Fibroblast of skin of abdomen (primary cell): ENCODE data around the gene NR3C2.
"Not testable (repeated sequence)": the region's sequence is repeated elsewhere in the genome, so short reads cannot be mapped to it uniquely, and the experiment has no call there.

Experiments
- DNase-seq: peaks from one replicate; pipeline ENCODE4 v3.0.0-alpha.2; 2013

The NR3C2 gene

DNA sequence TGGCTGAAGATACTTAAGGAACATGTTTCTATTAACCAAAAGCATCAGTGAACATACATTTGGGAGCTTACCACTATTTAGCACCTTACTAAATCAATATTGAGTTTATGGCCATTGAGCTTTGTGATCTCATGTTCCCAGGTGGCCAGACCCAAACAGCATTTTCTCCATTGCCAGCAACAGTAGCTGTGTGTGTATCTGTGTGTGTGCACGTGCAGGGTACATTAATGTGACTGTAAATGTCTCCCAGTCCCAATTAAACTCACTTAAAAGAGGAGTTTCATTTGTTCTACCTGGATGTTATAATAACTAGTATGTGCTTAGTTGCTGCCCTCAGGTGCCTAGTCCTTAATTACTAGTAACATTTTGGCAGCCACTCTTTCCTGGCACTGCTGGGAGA is 282.4 kb downstream of the NR3C2 start:
- DNase-seq, result no peak

DNA sequence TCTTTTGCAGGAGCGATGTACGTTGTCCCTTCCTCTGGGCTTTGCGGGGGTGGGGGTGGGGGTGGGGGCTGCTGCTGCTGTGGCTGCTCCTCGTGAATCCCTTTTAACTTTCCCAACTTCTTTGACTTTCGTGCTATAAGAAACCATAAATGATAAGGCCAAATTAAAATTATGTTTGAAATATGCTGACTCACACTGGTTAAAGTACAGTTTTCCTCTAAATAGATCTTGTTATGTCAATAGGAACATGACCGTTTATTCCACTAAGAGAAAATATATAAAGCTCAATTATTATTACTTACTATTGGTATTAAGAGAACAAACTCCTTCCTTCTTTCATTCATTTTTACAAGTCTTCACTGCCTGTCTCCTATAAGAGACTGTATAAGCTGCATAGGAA is 287.4 kb downstream of the NR3C2 start:
- DNase-seq, result no peak

DNA sequence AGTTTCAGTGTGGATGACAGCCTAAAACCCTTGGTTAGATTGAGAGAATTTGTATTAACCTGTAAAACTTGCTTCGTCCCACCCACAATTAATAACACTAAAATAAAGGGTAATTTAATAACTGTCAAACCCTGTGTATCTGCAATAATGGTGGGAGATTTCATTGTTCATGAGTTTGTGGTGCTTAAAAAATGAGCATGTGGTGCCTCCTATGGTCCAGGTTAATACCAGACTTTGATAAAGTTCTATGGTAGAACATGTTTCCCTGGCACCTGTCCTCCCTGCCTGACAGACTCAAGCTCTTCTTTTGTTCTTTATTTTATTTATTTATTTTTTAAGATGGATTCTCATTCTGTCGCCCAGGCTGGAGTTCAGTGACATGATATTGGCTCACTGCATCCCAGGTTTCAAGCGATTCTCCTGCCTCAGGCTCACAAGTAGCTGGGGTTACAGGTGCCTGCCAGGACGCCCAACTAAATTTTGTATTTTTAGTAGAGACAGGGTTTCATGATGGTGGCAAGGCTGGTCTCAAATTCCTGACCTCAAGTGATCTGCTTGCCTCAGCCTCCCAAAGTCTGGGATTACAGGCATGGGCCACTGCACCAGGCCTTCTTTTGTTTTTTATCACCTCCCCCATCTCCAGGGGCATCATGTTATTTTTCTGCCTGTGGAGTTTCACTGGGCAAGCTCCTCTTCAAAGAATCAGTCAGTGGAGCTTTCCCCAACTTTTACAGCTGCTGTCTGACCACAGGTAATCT is 289.2 kb downstream of the NR3C2 start:
- DNase-seq, result no peak

DNA sequence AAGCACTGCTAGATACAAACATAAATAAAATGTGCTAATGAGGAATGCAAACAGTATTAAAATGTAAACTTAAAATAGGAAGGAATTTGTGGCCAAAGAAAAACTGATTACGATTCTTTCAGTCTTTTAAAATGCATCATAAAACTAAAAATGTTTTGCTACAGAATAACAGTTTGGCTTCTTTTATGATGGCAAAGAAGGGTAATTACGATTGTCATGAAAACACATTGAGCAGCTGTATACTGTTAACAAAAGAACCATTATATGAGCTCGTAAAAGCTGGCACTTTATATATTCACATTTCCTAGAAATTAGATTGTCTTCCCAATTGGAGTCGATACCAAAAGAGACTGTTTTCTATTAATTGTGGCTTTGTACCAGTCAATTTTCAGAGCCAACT is 290.4 kb downstream of the NR3C2 start:
- DNase-seq, result no peak

DNA sequence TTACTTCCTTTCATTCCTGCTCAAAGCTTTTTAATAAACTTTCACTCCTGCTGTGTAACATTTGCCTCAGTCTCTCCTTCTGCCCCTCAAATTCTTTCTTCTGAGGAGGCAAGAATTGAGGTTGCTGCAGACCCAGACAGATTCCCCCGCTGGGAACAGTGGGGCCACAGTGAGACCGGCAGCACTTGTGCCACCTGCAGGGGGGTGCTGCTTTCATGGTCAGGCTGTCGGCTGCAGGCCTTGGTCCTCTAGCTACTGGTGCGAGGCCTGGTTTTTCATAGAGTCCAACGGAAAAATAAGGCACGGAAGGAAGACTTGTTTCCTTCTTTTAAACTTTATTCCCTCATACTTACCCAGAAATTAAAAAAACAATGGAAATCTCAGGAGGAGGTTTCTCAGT is 296.7 kb downstream of the NR3C2 start:
- DNase-seq, result no peak

DNA sequence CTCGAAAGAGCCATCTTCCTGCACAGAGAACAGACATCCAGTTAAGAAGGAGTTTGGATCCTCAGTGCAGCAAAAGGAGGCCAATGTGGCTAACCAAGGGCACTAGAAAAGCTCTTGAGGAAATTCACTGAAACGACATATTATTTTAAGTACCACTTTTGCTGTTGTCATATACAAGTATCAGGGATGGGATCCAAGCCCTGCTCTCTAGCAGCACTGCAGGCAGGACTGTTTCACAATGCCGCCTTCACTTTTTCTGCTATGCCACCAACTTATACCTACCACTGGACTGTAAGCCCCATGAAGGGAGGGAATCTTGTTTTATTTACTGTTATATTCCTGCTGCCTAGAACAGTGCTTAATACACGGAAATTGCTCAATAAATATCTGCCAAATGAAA is 299.0 kb downstream of the NR3C2 start:
- no peak for DNase-seq

DNA sequence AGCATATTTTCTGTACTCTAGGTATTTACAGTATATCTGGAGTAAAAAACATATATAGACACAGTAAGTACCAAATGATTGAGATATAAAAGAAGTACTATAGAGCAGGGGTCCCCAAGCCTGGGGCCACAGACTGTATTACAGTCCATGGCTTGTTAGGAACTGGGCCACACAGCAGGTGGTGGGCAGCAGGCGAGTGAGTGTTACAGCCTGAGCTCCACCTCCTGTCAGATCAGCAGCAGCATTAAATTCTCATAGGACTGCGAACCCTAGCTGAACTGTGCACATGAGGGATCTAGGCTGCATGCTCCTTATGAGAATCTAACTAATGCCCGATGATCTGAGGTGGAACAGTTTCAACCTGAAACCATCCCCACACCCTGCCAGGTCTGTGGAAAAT is 300.7 kb downstream of the NR3C2 start:
- no peak for DNase-seq

DNA sequence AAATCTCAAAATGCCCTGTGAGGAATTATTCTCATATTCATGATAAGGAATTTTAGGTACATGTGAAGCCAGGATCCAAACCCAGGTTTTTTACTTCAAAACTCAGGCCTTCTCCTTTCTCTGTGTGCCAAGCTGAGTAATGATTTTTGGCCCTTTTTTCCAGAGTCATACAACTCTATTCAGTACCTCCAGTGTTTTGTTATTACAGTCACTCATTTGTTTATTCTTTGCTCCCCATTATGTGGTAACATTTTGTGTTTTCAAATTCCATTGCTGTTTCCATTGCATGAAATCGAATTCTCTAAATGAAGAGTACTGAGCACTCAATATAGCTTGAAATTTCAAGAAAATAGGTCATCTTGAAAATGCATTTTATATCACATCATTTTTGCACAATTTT is 315.4 kb downstream of the NR3C2 start:
- DNase-seq, result no peak

DNA sequence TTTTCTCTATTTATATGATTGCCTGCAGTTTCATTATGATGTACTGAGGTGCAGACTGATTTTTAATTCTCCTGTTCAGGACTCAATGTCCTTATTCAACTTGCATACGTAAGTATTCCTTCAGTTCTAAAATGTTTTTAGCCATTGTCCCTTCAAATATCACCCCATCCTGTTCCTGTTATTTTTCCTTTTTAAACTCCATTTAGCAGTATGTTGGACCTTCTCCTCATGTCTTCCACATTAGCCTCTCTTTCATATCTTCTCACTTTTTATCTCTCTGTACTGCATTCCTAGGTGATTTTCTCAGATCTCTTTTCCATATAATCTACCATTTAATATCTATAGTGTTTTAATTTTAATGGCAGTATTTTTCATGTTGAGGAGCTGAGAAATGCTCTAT is 317.7 kb downstream of the NR3C2 start:
- no peak for DNase-seq

DNA sequence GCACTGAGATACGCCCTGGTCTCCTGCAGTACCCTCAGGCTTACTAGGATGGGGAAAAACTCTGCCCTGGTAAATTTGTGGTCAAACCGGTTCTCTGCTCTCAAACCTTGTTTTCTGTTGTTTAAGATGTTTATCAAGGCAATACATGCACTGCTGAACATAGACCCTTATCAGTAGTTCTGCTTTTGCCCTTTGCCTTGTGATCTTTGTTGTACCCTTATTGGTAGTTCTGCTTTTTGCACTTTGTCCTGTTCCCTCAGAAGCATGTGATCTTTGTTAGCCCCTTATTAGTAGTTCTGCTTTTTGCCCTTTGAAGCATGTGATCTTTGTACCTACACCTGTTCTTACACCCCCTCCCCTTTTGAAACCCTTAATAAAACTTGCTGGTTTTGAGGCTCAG is 319.1 kb downstream of the NR3C2 start:
- DNase-seq, result not testable (repeated sequence)

DNA sequence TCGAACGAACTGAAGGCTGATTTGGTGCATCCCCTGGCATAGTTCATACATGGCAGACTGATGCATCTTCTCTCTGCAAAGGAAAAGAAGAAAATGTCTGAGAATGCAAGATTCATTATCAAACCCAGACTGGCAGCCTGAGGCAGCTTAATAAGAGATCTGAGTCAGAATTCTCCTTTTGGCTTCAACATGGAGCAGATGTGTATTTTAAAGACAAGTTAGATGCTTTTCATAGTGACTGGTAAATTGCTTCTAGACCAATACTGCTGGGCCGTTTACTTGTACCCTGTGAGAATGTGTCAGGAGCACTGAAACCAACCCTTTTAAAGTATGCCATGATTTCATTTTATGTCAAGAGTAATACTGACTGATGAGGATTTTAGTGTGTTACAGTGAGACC is 322.0 kb downstream of the NR3C2 start:
- DNase-seq, result no peak

DNA sequence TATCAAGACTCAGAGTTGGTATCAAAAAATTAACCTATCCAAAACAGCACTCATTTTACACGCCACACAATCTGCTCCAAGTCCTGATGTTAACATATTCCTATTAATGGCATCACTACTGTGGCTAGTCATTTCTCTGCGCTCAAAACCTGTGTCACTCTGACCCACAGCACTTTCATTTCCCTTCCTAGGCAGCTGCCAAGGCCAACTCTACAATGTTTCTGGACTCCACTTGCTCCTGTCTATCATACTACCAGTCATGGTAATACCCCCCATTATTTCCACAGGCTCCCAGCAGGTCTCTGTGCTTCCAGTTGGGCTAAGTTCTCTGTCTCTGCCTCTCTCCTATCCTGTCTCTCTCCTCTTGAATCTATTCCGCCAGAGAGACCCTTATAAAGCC is 323.6 kb downstream of the NR3C2 start:
- no peak for DNase-seq

DNA sequence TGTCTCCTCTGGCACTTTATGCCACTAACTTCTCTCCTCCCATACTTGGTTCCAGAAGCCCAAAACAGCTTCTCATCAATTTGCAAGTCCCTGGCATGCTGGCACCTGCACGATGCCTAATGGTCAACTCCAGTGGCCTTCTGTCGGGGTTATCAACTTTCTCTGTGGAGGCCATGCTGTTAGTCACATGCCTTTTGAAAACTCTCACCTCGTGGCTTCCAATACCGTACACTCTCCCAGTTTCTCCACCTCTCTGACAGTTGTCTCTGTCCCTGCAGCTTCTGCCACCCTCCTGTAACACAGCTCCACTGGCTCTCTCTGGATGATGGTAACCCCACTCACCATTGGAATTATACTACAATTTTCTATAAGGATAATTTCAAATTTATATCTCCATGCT is 324.0 kb downstream of the NR3C2 start:
- no peak for DNase-seq

DNA sequence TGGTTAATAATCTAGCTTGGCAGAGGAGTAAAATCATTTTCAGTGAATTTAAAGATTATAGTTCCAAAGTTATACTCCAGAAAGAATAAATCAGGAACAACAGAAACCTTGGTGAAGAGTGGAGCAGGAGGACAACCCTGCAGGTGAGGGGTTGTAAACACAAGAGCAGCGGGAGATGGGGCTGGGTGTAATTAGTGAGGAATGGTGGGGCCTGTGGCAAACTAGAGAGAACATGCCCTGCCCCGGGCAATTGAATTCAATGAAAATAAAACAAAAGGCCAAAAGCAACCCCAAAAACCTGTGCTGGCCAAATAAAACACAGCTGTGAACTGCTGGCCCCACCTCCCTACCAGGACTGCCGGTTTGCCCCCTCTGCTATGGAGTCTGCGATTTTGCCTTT is 325.2 kb downstream of the NR3C2 start:
- DNase-seq, result no peak

DNA sequence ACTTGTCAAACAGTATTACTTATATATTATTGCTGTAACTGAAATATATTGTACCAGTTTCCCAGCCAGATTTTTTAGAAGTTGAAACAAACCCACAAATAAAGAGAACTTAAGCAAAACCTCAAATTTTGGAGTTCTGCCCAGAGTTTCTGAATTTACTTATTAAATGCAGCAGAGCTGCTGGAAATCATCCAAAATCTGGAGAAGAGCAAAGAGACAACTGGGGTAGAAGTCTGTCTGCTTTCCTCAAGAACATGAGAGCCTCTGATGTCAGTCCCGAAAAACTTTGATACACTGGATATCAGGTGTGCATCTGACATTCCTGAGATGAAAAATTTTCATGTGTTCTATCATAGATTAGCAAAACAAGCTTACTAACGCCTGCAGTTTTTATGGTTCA is 325.9 kb downstream of the NR3C2 start:
- peak; percentile 94 for DNase-seq

DNA sequence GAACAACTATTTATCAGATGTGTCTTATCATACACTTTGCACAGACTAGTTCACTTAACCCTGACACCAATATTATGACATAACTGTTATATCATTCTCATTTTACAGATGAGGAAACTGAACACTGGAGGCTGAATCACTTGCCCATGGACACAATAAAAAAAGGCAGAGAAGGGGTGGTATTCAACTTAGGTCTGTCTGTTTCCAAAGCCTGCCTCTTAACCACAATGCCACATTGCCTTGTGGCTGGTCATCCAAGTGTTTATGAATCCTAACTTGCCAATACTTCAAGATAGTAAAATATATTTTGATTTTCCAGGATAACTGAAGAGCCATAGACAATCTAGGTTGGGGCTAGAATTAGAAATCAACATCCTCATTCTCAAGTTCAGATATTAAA is 327.8 kb downstream of the NR3C2 start:
- DNase-seq, result no peak

DNA sequence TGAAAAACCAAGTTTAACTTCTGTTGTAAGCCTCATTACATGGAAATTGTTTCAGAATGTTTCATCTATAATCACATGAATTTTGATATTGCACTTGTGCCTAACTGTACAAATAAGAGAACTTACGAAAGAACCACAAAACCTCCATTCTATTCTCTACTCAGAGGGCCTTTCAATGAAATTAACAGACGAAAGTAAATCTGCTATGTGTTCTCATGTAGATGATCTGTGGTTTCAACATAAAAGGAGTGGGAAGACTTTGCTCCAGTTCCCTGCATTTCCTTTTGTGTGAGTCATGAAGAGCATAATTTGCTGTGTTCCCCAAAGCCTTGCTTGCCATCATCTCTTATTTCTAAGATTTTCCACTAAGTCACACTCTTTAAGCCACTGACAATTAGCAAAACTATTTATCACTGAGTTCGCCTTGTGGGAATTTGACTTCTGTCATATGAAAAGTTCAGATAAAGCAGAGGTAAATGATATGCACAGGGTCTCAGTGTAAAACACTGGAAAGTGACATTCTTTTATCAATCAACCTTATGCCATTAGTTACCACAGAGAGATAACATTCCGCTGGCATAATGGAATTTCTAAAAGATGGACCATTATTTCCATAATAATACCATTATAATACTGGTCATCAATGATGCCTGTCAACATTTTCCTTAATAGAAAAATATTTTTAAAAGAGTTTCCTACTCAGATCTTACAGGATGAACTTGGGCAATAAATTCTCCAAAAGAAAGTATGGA is 329.8 kb downstream of the NR3C2 start:
- DNase-seq, result peak; percentile 84

DNA sequence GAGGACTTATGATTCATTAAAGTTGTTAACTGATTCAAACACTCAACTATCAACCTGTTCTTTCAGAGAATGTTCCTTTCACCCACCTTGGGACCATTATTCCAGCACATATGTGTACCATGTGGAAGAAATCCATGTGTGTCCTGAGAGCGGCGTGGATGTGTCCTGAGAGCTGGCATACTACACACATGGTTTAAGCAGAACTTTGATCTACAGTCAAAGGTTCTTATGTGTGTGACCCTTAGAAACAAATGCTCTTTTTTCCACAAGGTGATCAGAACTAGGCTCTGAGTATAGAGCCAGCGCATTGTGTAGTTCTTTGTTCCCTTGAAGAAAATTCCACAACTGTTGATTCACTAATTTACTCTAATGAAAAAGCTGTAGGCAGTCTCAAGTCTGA is 332.0 kb downstream of the NR3C2 start:
- DNase-seq, result no peak

DNA sequence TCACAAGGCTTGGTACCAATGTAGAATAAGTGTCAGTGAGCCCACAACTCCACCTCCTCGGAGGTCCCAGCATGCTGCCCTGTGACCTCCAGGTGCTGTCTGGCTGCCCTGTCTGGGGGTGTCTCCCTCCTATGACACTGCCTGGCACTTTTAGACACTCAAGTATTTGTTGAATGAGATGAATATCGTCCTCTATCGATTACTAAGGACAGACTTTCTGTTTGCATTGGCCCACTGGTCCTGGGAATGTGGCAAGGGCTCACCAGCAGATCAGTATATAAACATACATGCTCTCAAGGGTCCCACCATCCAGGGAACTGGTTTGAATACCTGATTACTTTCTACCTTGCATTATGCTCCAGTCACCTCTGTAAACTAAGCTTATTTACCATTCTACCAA is 333.0 kb downstream of the NR3C2 start:
- DNase-seq, result no peak

DNA sequence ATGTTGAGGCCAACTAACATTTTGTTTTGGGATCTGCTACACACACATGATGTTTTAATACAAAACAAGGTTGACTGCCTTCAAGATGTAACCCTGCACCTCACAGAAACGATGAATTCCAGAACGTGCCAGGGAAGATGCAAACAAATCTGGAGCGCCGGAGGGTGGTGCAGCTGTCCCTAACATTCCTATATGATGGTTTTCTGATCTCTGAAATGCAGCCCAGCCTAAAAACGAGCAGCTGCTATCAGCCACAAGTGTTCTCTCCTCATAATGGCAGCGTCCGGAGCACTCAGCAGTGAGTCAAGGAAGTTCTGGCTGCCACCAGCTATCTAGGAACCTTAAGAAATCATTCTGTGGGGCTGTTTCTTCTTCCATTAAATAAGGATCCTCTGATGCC is 333.4 kb downstream of the NR3C2 start:
- no peak for DNase-seq

DNA sequence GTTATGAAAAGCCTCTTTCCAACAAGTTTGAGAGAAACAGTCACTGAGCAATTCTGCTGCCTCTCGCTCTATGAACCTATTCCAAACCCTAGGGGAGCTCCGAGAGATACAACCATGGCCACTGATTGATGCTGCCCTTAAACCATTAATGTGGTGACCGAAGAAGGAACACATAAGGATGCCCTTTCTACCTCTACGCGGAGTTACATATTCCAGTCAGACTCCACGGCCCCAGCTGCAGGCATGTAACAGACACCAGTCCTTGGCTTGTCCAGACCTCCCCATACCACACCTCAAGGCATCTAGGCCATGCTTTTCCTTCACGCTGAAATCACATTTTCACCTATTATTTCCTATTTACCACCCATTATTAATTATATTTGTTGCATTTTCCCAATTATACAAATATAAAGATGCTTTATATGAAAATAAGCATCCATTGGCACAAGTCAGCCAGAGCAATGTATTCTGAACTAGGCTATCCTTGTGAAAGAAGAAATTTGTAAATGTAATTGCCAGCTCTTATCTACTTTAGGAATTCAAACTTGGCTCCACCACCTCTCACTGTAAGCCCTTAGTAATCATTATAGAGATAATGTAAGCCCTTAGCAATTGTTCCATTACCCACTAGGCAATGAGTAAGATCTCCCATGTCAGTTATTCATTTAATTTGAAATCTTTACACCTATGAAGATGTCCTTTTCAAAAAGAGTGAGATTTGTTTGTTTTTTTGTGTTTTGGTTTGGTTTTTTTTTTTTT is 338.4 kb downstream of the NR3C2 start:
- DNase-seq, result no peak

DNA sequence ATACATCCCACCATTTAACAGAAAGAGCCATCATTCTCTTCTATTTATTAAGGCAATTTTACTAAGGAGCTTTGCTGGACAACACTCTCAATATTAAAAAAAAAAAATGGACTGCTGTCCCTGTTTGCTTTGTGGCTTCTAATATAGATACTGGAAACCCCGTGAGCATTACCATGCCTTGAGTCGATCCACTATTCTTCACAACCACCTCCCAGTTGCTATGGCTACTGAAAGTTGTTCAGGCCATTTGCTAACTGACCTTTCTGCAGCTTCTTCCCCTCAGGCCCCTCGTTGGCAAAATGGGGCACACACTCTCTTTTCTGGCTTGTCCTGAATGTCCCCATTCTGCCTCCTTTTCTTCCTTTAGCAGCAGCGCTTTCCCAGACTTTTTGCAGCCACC is 340.4 kb downstream of the NR3C2 start:
- no peak for DNase-seq

DNA sequence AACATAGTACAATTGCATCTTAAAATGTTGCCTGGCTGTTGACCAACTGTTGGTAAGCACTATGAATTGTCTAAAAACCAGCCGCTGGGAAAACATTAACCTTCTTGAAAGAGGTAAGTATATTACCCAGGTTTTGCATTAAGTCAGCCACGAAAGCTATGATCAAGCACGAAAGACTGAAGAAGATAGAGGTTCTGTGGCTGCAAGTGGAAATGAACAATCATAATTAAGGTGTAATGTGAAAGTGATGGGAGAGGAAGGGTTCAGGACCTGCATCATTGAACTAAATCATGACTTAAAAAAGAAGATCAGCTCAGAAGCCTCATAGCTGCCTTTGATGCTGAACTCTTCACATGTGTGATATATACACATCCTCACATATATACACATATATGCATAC is 341.0 kb downstream of the NR3C2 start:
- DNase-seq, result no peak

DNA sequence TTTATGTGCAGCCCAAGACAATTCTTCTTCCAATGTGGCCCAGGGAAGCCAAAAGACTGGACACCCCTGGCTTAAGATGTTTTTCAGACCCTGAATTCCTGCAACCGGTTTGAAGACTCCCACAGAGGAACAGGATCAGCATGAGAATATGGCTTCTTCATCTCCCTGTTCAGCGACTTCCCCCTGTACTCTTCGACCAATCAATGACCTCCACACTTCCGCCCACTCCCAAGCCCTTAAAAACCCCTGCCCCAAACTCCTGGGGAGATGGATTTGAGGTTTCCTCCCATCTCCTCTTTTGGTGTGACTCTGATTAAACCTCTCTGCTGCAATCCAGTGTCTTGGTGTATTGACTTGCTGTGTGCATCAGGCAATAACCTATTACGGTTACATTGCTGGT is 344.4 kb downstream of the NR3C2 start:
- no peak for DNase-seq
